Activated B cell treated with CpG ODN at 0.5 μM for 24 hours (primary cell): ENCODE data around the gene MACROH2A1. TPM values are rescaled to one million over a fixed set of nuclear protein-coding genes. Genes with fewer than 3 reads are reported as not detected.
A peak's percentile ranks its signal among the peaks of the same experiment; 100 is the strongest.

ENCODE experiments used
- ATAC-seq: fragments of 200-7000 bp; cut with Tn5 transposase; one replicate; pipeline ENCODE4 v1.10.0; 2021; ENCODE audit warnings: low read depth, mild to moderate bottlenecking, moderate library complexity
- CTCF ChIA-PET: fragments of 350-600 bp; sonication (Branson Sonifier 250); formaldehyde crosslinking; loops from one replicate; lab custom pipeline; 2021; ENCODE audit warnings: antibody characterized with exemption; lab: Charles Lee
- POLR2A ChIA-PET: fragments of 350-600 bp; sonication (Branson Sonifier 250); formaldehyde crosslinking; loops from one replicate; lab custom pipeline; 2021; ENCODE audit warnings: antibody characterized with exemption; lab: Charles Lee
- DNase-seq: peaks from one replicate; pipeline ENCODE4 v3.0.0; 2022
- H3K27ac Mint-ChIP-seq: one replicate; pipeline ENCODE4 v1.8.0; 2020; ENCODE audit warnings: mixed read lengths
- H3K27me3 Mint-ChIP-seq: one replicate; pipeline ENCODE4 v1.8.0; 2021; ENCODE audit warnings: mixed read lengths
- H3K36me3 Mint-ChIP-seq: one replicate; pipeline ENCODE4 v1.8.0; 2021; ENCODE audit warnings: low read depth, mixed read lengths
- H3K4me1 Mint-ChIP-seq: one replicate; pipeline ENCODE4 v1.8.0; 2021; ENCODE audit warnings: mixed read lengths
- H3K4me3 Mint-ChIP-seq: one replicate; pipeline ENCODE4 v1.8.0; 2020; ENCODE audit warnings: mild to moderate bottlenecking, mixed read lengths
- H3K9me3 Mint-ChIP-seq: one replicate; pipeline ENCODE4 v1.8.0; 2020; ENCODE audit warnings: mixed read lengths
- CTCF ChIP-seq: fragments of 200-600 bp; IDR thresholded peaks from one replicate; pipeline ENCODE4 v1.8.0; 2022; ENCODE audit warnings: antibody characterized with exemption, mild to moderate bottlenecking
- intact Hi-C: fragments of 100-400 bp; cut with micrococcal nuclease; formaldehyde crosslinking; loops from one replicate; pipeline ENCODE4 v1.15.1; 2024
- total RNA-seq: library from RNA; stranded (reverse); gene quantifications from 2 replicates; pipeline ENCODE4 v1.2.3, GENCODE V29; 2022

The MACROH2A1 gene
- total RNA-seq, 1 donor from 2014 or later, result 125 TPM

- DNase-seq (no peak), ATAC-seq (no peak)
- POLR2A ChIA-PET, result no interaction called here
- peaks cover 5% of the 10 kb centered on the region for H3K9me3 Mint-ChIP-seq
- H3K27me3 Mint-ChIP-seq, result peaks cover 15% of the 10 kb centered on the region
- CTCF ChIA-PET, result no interaction called here
- peaks cover 6% of the 10 kb centered on the region for H3K4me1 Mint-ChIP-seq
- no peak overlapping the region for H3K27ac Mint-ChIP-seq
- H3K36me3 Mint-ChIP-seq, result no peaks in the 10 kb centered on the region
- no peak for TF ChIP-seq CTCF
- H3K4me3 Mint-ChIP-seq, result no peak overlapping the region
- intact Hi-C loops, result no loop called here
Observed at GRCh38 chr5:135432113-135432512, 33.1 kb upstream of the MACROH2A1 start.

GRCh38 chr5:135430135-135430437 is 31.1 kb upstream of the MACROH2A1 start:
- no peak overlapping the region for H3K4me3 Mint-ChIP-seq
- H3K27ac Mint-ChIP-seq, result no peak overlapping the region
- DNase-seq, result no peak
- H3K9me3 Mint-ChIP-seq, result peaks cover 5% of the 10 kb centered on the region
- POLR2A ChIA-PET, result no interaction called here
- peaks cover 15% of the 10 kb centered on the region for H3K27me3 Mint-ChIP-seq
- no peak for TF ChIP-seq CTCF
- CTCF ChIA-PET, result no interaction called here
- no peaks in the 10 kb centered on the region for H3K36me3 Mint-ChIP-seq
- intact Hi-C loops, result no loop called here
- no peak for ATAC-seq
- no peaks in the 10 kb centered on the region for H3K4me1 Mint-ChIP-seq

GRCh38 chr5:135429301-135430134 is 30.5 kb upstream of the MACROH2A1 start:
- no peak for ATAC-seq
- no peaks in the 10 kb centered on the region for H3K4me1 Mint-ChIP-seq
- ChIA-PET POLR2A (no interaction called here), CTCF (no interaction called here)
- peaks cover 5% of the 10 kb centered on the region for H3K9me3 Mint-ChIP-seq
- intact Hi-C loops, result no loop called here
- no peaks in the 10 kb centered on the region for H3K36me3 Mint-ChIP-seq
- H3K4me3 Mint-ChIP-seq, result no peak overlapping the region
- H3K27ac Mint-ChIP-seq, result no peak overlapping the region
- TF ChIP-seq CTCF, result no peak
- peaks cover 14% of the 10 kb centered on the region for H3K27me3 Mint-ChIP-seq
- no peak for DNase-seq

- H3K4me3 Mint-ChIP-seq, result no peak overlapping the region
- intact Hi-C loops, result no loop called here
- ChIA-PET CTCF (no interaction called here), POLR2A (no interaction called here)
- H3K4me1 Mint-ChIP-seq, result no peaks in the 10 kb centered on the region
- H3K9me3 Mint-ChIP-seq, result peaks cover 5% of the 10 kb centered on the region
- TF ChIP-seq CTCF, result no peak
- ATAC-seq (no peak), DNase-seq (no peak)
- H3K27ac Mint-ChIP-seq, result no peak overlapping the region
- no peaks in the 10 kb centered on the region for H3K36me3 Mint-ChIP-seq
- peaks cover 14% of the 10 kb centered on the region for H3K27me3 Mint-ChIP-seq
Observed at GRCh38 chr5:135428586-135428985, 29.6 kb upstream of the MACROH2A1 start.

GRCh38 chr5:135426102-135427082 is 27.4 kb upstream of the MACROH2A1 start:
- no peak for TF ChIP-seq CTCF
- ChIA-PET CTCF (interaction anchor here (0.7 to 2.9 kb wide), 7 partner anchors 11 to 103 kb away, joined by 3 to 16 read pairs (median 4); no protein-coding TSS in a partner anchor), POLR2A (no interaction called here)
- H3K4me3 Mint-ChIP-seq, result no peak overlapping the region
- no peak for DNase-seq
- peaks cover 5% of the 10 kb centered on the region for H3K9me3 Mint-ChIP-seq
- H3K27ac Mint-ChIP-seq, result no peak overlapping the region
- no peaks in the 10 kb centered on the region for H3K4me1 Mint-ChIP-seq
- intact Hi-C loops, result no loop called here
- ATAC-seq, result peak; percentile 71
- peaks cover 22% of the 10 kb centered on the region for H3K27me3 Mint-ChIP-seq
- H3K36me3 Mint-ChIP-seq, result no peaks in the 10 kb centered on the region
